ENCODE measurements around the gene NHEJ1.

The NHEJ1 gene

GRCh38 chr2:219180961-219181360 is 20.3 kb upstream of the NHEJ1 start:
- TF ChIP-seq CTCF (IDR thresholded peaks at IDR 0.05; ENCODE audit: extremely low read depth, insufficient read depth, missing control alignments): no peak
- in situ Hi-C loops (cut with MboI; ENCODE audit: low pct_unique_long_range_greater_than_20kb, low sequenced_read_pairs, unreplicated experiment): no loop called here

GRCh38 chr2:219179601-219180465 is 19.2 kb upstream of the NHEJ1 start:
- TF ChIP-seq CTCF (IDR thresholded peaks at IDR 0.05; ENCODE audit: extremely low read depth, insufficient read depth, missing control alignments): no peak
- in situ Hi-C loops (cut with MboI; ENCODE audit: low pct_unique_long_range_greater_than_20kb, low sequenced_read_pairs, unreplicated experiment): loop anchor here (10.0 kb wide), 1 partner anchor 115 kb away; no protein-coding TSS in a partner anchor
- DNase-seq (ENCODE audit: low spot score): no peak

More at GRCh38 chr2:219180961-219181360, 20.3 kb upstream of the NHEJ1 start:
- no peak for DNase-seq (ENCODE audit: low spot score)

- in situ Hi-C loops (cut with MboI; ENCODE audit: low pct_unique_long_range_greater_than_20kb, low sequenced_read_pairs, unreplicated experiment): loop anchor here (10.0 kb wide), 1 partner anchor 116 kb away; no protein-coding TSS in a partner anchor
- DNase-seq (ENCODE audit: low spot score): peak; percentile 48
- no peak for TF ChIP-seq CTCF (IDR thresholded peaks at IDR 0.05; ENCODE audit: extremely low read depth, insufficient read depth, missing control alignments)
Observed at GRCh38 chr2:219178377-219179175, 18.0 kb upstream of the NHEJ1 start.

GRCh38 chr2:219177552-219178376 is 17.1 kb upstream of the NHEJ1 start, which contains the start of gene RETREG2:
Gene RETREG2 (plus strand): TSS chr2:219178275. CDS start chr2:219178353, 78 bp downstream.
- in situ Hi-C loops (cut with MboI; ENCODE audit: low pct_unique_long_range_greater_than_20kb, low sequenced_read_pairs, unreplicated experiment): loop anchor here (10.0 kb wide), 1 partner anchor 117 kb away; no protein-coding TSS in a partner anchor
- DNase-seq (ENCODE audit: low spot score): peak; percentile 99
- TF ChIP-seq CTCF (IDR thresholded peaks at IDR 0.05; ENCODE audit: extremely low read depth, insufficient read depth, missing control alignments): peak; percentile 64

- in situ Hi-C loops (cut with MboI; ENCODE audit: low pct_unique_long_range_greater_than_20kb, low sequenced_read_pairs, unreplicated experiment): loop anchor here (10.0 kb wide), 1 partner anchor 118 kb away; no protein-coding TSS in a partner anchor
- peak; percentile 93 for DNase-seq (ENCODE audit: low spot score)
Observed at GRCh38 chr2:219176818-219177551, 16.4 kb upstream of the NHEJ1 start, which contains the start of gene CNPPD1. Gene CNPPD1 (minus strand): TSS chr2:219176925. CDS start chr2:219176828, 97 bp downstream.

More at GRCh38 chr2:219176818-219177551, 16.4 kb upstream of the NHEJ1 start, which contains the start of gene CNPPD1:
- no peak for TF ChIP-seq CTCF (IDR thresholded peaks at IDR 0.05; ENCODE audit: extremely low read depth, insufficient read depth, missing control alignments)

Measured in GM13977 (cell line).